Esophagus muscularis mucosa (tissue), 3 donors: ENCODE data around the gene NPAS3.

ENCODE experiments used
- CTCF ChIP-seq, 3 experiments: fragments of 200-600 bp in 2 of 3; fragments of 450-650 bp in 1 of 3; sonication (generic) in 2 of 3; IDR thresholded peaks; one replicate each; pipeline ENCODE4 v1.5.1; 2017 to 2019; ENCODE audit warnings: antibody characterized with exemption in 3 of 3, mild to moderate bottlenecking in 2 of 3, moderate library complexity in 1 of 3
- POLR2A ChIP-seq: fragments of 450-650 bp; IDR thresholded peaks from one replicate; pipeline ENCODE4 v1.6.1; 2017; ENCODE audit warnings: antibody characterized with exemption, moderate library complexity, mild to moderate bottlenecking, low read depth

GRCh38 chr14:32968972-32969544 is 30.4 kb downstream of the NPAS3 start:
- no peak for TF ChIP-seq CTCF (IDR thresholded peaks at IDR 0.05)
- no peak for TF ChIP-seq POLR2A
